Left ventricle myocardium inferior (tissue), 1 donor: ENCODE results near the gene ABCG2. TPM values are rescaled to one million over a fixed set of nuclear protein-coding genes. Genes with fewer than 3 reads are reported as not detected.

Experiments used
- DNase-seq: peaks from one replicate; pipeline ENCODE4 v3.0.0-alpha.2; 2020
- H3K27ac ChIP-seq: fragments of 200-600 bp; replicated peaks from 2 replicates; pipeline ENCODE4 v1.8.0; 2021
- H3K27me3 ChIP-seq: fragments of 200-600 bp; 2 replicates; pipeline ENCODE4 v1.8.0; 2021; ENCODE audit warnings: low read depth
- H3K36me3 ChIP-seq: fragments of 200-600 bp; 2 replicates; pipeline ENCODE4 v1.8.0; 2021
- H3K4me1 ChIP-seq: fragments of 200-600 bp; 2 replicates; pipeline ENCODE4 v1.8.0; 2021
- H3K4me3 ChIP-seq: fragments of 200-600 bp; 2 replicates; pipeline ENCODE4 v1.8.0; 2021; ENCODE audit warnings: mild to moderate bottlenecking, moderate library complexity
- H3K9me3 ChIP-seq: fragments of 200-600 bp; replicated peaks from 2 replicates; pipeline ENCODE4 v1.8.0; 2021
- intact Hi-C: fragments of 100-400 bp; cut with micrococcal nuclease; formaldehyde crosslinking; loops from one replicate; pipeline ENCODE4 v1.11.0; 2022
- total RNA-seq: library from RNA; stranded (reverse); fragmentation: NEBNext Ultra II Directional; extraction: Animal tissue kit (Norgen Biotek cat#: 25700); gene quantifications from one replicate; pipeline ENCODE4 v1.2.1, GENCODE V29; 2021
- TF ChIP-seq, protein P1 (sequence below): fragments of 200-600 bp; IDR thresholded peaks from 2 replicates; pipeline ENCODE4 v1.8.0; 2021; ENCODE audit warnings: antibody characterized with exemption, mild to moderate bottlenecking, borderline replicate concordance
- donor health status: DM: no; HTN: yes; CAD: no; lungs with severe emphysema.

The ABCG2 gene
- total RNA-seq, 1 donor from 2014 or later: 1.6 TPM

GRCh38 chr4:88062311-88062710 lies 96.1 kb downstream of the ABCG2 start:
- TF ChIP-seq, protein P1, sequence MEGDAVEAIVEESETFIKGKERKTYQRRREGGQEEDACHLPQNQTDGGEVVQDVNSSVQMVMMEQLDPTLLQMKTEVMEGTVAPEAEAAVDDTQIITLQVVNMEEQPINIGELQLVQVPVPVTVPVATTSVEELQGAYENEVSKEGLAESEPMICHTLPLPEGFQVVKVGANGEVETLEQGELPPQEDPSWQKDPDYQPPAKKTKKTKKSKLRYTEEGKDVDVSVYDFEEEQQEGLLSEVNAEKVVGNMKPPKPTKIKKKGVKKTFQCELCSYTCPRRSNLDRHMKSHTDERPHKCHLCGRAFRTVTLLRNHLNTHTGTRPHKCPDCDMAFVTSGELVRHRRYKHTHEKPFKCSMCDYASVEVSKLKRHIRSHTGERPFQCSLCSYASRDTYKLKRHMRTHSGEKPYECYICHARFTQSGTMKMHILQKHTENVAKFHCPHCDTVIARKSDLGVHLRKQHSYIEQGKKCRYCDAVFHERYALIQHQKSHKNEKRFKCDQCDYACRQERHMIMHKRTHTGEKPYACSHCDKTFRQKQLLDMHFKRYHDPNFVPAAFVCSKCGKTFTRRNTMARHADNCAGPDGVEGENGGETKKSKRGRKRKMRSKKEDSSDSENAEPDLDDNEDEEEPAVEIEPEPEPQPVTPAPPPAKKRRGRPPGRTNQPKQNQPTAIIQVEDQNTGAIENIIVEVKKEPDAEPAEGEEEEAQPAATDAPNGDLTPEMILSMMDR: no peak
- no peak for DNase-seq
- H3K4me1 ChIP-seq: peaks cover 3% of the 10 kb centered on the region
- no peaks in the 10 kb centered on the region for H3K27me3 ChIP-seq
- peaks cover 66% of the 10 kb centered on the region for H3K36me3 ChIP-seq
- H3K27ac ChIP-seq: no peak overlapping the region
- no peak overlapping the region for H3K4me3 ChIP-seq
- intact Hi-C loops: no loop called here
- no peaks in the 10 kb centered on the region for H3K9me3 ChIP-seq

DNA sequence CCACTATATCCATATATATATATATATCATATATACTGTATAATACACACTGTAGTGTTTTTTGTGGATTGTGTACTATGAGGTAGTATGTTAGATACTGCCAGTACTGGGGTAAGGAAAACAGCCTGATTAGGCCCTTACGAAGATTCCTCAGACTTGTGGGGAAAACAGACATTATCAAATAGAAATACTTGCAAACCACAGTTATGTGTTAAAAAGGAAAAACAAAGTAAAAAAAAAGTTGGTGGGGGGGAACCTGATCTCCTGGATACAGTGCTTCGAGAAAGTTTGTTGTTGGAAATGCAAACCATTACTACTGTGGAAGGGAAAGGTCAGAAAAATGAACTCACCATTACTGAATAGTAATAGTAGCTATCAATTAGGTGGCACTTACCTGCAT lies 98.0 kb downstream of the ABCG2 start:
- Histone ChIP-seq H3K36me3 (peaks cover 66% of the 10 kb centered on the region), H3K27me3 (no peaks in the 10 kb centered on the region), H3K4me1 (peaks cover 3% of the 10 kb centered on the region), H3K27ac (no peak overlapping the region), H3K4me3 (no peak overlapping the region), H3K9me3 (no peaks in the 10 kb centered on the region)
- intact Hi-C loops: no loop called here
- DNase-seq: no peak
- TF ChIP-seq, protein P1: no peak

- Histone ChIP-seq H3K4me3 (no peak overlapping the region), H3K27me3 (no peaks in the 10 kb centered on the region), H3K27ac (no peak overlapping the region), H3K4me1 (peaks cover 3% of the 10 kb centered on the region), H3K9me3 (no peaks in the 10 kb centered on the region), H3K36me3 (peaks cover 65% of the 10 kb centered on the region)
- intact Hi-C loops: no loop called here
- no peak for DNase-seq
- TF ChIP-seq, protein P1: no peak
Measured at GRCh38 chr4:88059766-88060165, 98.7 kb downstream of the ABCG2 start.

- H3K9me3 ChIP-seq: no peaks in the 10 kb centered on the region
- H3K4me3 ChIP-seq: no peak overlapping the region
- intact Hi-C loops: no loop called here
- H3K4me1 ChIP-seq: peaks cover 3% of the 10 kb centered on the region
- H3K27me3 ChIP-seq: no peaks in the 10 kb centered on the region
- H3K27ac ChIP-seq: no peak overlapping the region
- no peak for DNase-seq
- TF ChIP-seq, protein P1: no peak
- H3K36me3 ChIP-seq: peaks cover 60% of the 10 kb centered on the region
Measured at GRCh38 chr4:88058295-88058694, 100.1 kb downstream of the ABCG2 start.

- H3K36me3 ChIP-seq: peaks cover 74% of the 10 kb centered on the region
- TF ChIP-seq, protein P1: peak; percentile 46
- intact Hi-C loops: no loop called here
Measured at GRCh38 chr4:88054901-88055300, 103.5 kb downstream of the ABCG2 start.

DNA sequence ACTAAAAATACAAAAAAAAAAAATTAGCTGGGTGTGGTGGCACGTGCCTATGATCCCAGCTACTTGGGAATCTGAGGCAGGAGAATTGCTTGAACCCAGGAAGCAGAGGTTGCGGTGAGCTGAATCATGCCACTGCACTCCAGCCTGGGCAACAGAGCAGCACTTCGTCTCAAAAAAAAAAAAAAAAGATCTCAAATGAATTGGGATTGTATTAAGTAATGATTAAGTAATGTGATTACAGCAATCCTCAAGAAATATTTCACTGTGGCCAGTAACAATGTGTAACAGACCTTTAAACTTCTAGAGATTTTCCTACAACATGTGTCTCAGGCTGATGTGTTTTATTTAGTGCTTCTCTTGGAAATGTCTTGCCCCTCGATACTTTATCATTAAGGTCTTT lies 104.2 kb downstream of the ABCG2 start:
- H3K27me3 ChIP-seq: no peaks in the 10 kb centered on the region
- no peak overlapping the region for H3K27ac ChIP-seq
- no peak overlapping the region for H3K4me3 ChIP-seq
- TF ChIP-seq, protein P1: no peak
- DNase-seq: no peak
- no peaks in the 10 kb centered on the region for H3K9me3 ChIP-seq
- intact Hi-C loops: no loop called here
- no peaks in the 10 kb centered on the region for H3K4me1 ChIP-seq
- peaks cover 77% of the 10 kb centered on the region for H3K36me3 ChIP-seq

More at GRCh38 chr4:88054901-88055300, 103.5 kb downstream of the ABCG2 start:
- Histone ChIP-seq H3K27ac (no peak overlapping the region), H3K4me3 (no peak overlapping the region), H3K4me1 (peaks cover 3% of the 10 kb centered on the region), H3K27me3 (no peaks in the 10 kb centered on the region), H3K9me3 (no peaks in the 10 kb centered on the region)
- DNase-seq: no peak
